Activated naive CD8-positive, alpha-beta T cell treated with anti-CD3 and anti-CD28 coated beads, Interleukin-2, amount 10 ng/mL, durations not matched to agents 7 days and 5 days (primary cell): Measurements from ENCODE around the gene CFAP97. TPM values are rescaled to one million over a fixed set of nuclear protein-coding genes. Genes with fewer than 3 reads are reported as not detected.

Experiments used
- ATAC-seq: fragments of 150-1000 bp; cut with Tn5 transposase; one replicate; pipeline ENCODE4 v1.10.0; 2021; ENCODE audit warnings: low read depth, moderate library complexity
- POLR2A ChIA-PET: fragments of 350-600 bp; sonication (Branson Sonifier 250); formaldehyde crosslinking; loops from one replicate; lab custom pipeline; 2021; ENCODE audit warnings: antibody characterized with exemption; lab: Charles Lee
- DNase-seq: peaks from one replicate; pipeline ENCODE4 v3.0.0; 2021
- H3K27ac Mint-ChIP-seq: one replicate; pipeline ENCODE4 v1.8.0; 2022; ENCODE audit warnings: mild to moderate bottlenecking, mixed read lengths
- H3K27me3 Mint-ChIP-seq: one replicate; pipeline ENCODE4 v1.8.0; 2022; ENCODE audit warnings: mild to moderate bottlenecking, moderate library complexity, mixed read lengths
- H3K36me3 Mint-ChIP-seq: one replicate; pipeline ENCODE4 v1.8.0; 2021; ENCODE audit warnings: mild to moderate bottlenecking, mixed read lengths
- H3K4me1 Mint-ChIP-seq: one replicate; pipeline ENCODE4 v1.8.0; 2021; ENCODE audit warnings: mixed read lengths
- H3K4me3 Mint-ChIP-seq: one replicate; pipeline ENCODE4 v1.8.0; 2022; ENCODE audit warnings: mild to moderate bottlenecking, moderate library complexity, mixed read lengths
- H3K9me3 Mint-ChIP-seq: one replicate; pipeline ENCODE4 v1.8.0; 2021; ENCODE audit warnings: mixed read lengths
- total RNA-seq, 2 experiments: library from RNA; stranded (reverse); gene quantifications; one replicate each; pipeline ENCODE4 v1.2.3, GENCODE V29; 2021

CFAP97 gene
- total RNA-seq, 2 experiments from 2014 or later = 30.3 to 30.5 TPM

GRCh38 chr4:185113340-185113739 lies 90.5 kb downstream of the CFAP97 start:
- DNase-seq (no peak), ATAC-seq (no peak)
- POLR2A ChIA-PET = no interaction called here
- Mint-ChIP-seq H3K9me3 (no peaks in the 10 kb centered on the region), H3K27me3 (peaks cover 21% of the 10 kb centered on the region), H3K4me3 (no peak overlapping the region), H3K27ac (no peak overlapping the region), H3K36me3 (no peaks in the 10 kb centered on the region), H3K4me1 (peaks cover 4% of the 10 kb centered on the region)

GRCh38 chr4:185112104-185112503 lies 91.7 kb downstream of the CFAP97 start:
- Mint-ChIP-seq H3K4me1 (peaks cover 4% of the 10 kb centered on the region), H3K9me3 (no peaks in the 10 kb centered on the region), H3K27ac (no peak overlapping the region), H3K27me3 (peaks cover 29% of the 10 kb centered on the region), H3K36me3 (no peaks in the 10 kb centered on the region), H3K4me3 (no peak overlapping the region)
- POLR2A ChIA-PET = no interaction called here
- DNase-seq = no peak
- ATAC-seq = no peak

- Mint-ChIP-seq H3K4me3 (no peak overlapping the region), H3K27ac (no peak overlapping the region), H3K4me1 (peaks cover 4% of the 10 kb centered on the region), H3K27me3 (peaks cover 27% of the 10 kb centered on the region), H3K9me3 (no peaks in the 10 kb centered on the region), H3K36me3 (no peaks in the 10 kb centered on the region)
- POLR2A ChIA-PET = no interaction called here
- DNase-seq (no peak), ATAC-seq (no peak)
These were observed 93.4 kb downstream of the CFAP97 start for GRCh38 chr4:185110375-185110823.

GRCh38 chr4:185109736-185110135 lies 94.1 kb downstream of the CFAP97 start:
- DNase-seq (no peak), ATAC-seq (no peak)
- Mint-ChIP-seq H3K27ac (no peak overlapping the region), H3K9me3 (no peaks in the 10 kb centered on the region), H3K4me3 (no peak overlapping the region), H3K4me1 (peaks cover 4% of the 10 kb centered on the region), H3K27me3 (peaks cover 29% of the 10 kb centered on the region), H3K36me3 (no peaks in the 10 kb centered on the region)
- POLR2A ChIA-PET = no interaction called here

Other genes with a start within 250 kb of the CFAP97 start
- not detected for gene HELT, start 185.5 kb downstream of the CFAP97 start, total RNA-seq
- gene SLC25A4, start 60.7 kb downstream of the CFAP97 start, total RNA-seq = 1 to 10 TPM; 5.3 to 6.1 TPM
- 10 to 100 TPM; 15.9 to 16.4 TPM for gene SNX25, start 5.6 kb upstream of the CFAP97 start, total RNA-seq
- under 1 TPM; 0.71 to 0.78 TPM for gene LRP2BP, start 191.9 kb upstream of the CFAP97 start, total RNA-seq
- 1 to 10 TPM; 7.4 to 8.1 TPM for gene ANKRD37, start 192.8 kb upstream of the CFAP97 start, total RNA-seq
- gene UFSP2, start 222.0 kb upstream of the CFAP97 start, total RNA-seq = 10 to 100 TPM; 19.8 to 24.1 TPM